Ureter (tissue), 1 donor: Measurements from ENCODE around the gene KRT82. TPM values are rescaled to one million over a fixed set of nuclear protein-coding genes. Genes with fewer than 3 reads are reported as not detected.

ENCODE experiments used
- DNase-seq: peaks from one replicate; pipeline ENCODE4 v3.0.0-alpha.2; 2020; ENCODE audit warnings: low spot score
- total RNA-seq: library from RNA; stranded (reverse); gene quantifications from one replicate; pipeline ENCODE4 v1.2.4, GENCODE V29; 2023
- donor health status: DM: yes; HTN: yes; CAD: no.

The KRT82 gene
- total RNA-seq, 1 donor from 2014 or later = not detected

GRCh38 chr12:52435659-52435999 is 29.5 kb upstream of the KRT82 start:
- no peak for DNase-seq

GRCh38 chr12:52434760-52435530 is 28.8 kb upstream of the KRT82 start:
- DNase-seq = no peak

DNA sequence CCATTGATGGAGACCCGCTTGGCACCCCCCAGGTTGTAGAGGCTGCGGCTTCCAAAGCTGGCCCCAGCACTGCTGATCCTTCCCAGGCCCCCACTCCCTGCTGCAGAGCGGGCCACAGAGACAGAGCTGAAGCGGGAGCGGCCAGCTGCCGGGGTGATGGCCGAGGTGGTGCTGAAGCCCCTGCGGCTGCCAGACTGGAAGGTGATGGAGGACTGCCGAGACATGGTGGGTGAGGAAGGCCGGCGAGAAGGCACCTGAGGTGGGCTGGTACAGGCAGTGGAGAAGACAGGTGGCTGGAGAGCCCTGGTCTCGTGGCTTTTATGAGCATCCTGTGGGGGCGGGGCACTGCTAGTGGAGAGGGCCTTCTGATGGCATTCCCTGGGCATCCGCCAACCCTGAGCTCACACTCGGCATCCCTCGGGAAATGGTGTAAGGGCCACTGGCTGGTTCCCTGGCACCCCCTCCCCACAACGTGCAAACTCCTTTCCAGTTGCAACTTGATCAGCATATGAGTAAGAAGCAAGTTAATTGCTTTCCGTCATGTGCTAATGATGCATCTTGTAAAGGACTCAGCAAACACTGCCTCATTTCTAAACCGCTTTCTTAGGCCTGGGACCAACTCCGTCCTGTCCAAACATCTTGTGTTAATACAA is 28.1 kb upstream of the KRT82 start, which contains the start of gene KRT75:
Gene KRT75, minus strand, starts transcription at position 291 of the 653 bp plus-strand sequence. Its CDS starts 67 bp downstream, at position 224.
- no peak for DNase-seq

GRCh38 chr12:52433501-52434080 is 27.5 kb upstream of the KRT82 start:
- no peak for DNase-seq

GRCh38 chr12:52432559-52433207 is 26.5 kb upstream of the KRT82 start:
- no peak for DNase-seq

DNA sequence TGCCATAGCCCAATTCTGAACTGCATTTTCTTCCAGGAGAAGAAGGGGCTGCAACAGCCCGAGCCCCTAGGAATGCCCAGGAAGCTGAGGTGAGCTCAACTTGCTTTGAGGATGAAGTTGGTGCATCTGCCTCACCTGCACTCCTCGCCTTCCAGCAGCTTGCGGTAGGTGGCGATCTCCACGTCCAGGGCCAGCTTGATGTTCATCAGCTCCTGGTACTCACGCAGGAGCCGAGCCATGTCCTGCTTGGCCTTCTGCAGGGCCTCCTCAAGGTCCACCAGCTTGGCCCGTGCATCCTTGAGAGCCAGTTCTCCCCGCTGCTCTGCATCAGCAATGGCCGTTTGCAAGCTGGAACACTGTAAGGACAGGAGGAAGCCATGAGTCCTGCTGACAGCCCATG is 22.0 kb upstream of the KRT82 start:
- no peak for DNase-seq

GRCh38 chr12:52427083-52427482 is 20.9 kb upstream of the KRT82 start:
- no peak for DNase-seq

- no peak for DNase-seq
Measured at GRCh38 chr12:52426034-52426433, 19.9 kb upstream of the KRT82 start.

- no peak for DNase-seq
Measured at GRCh38 chr12:52425466-52425865, 19.3 kb upstream of the KRT82 start.

DNA sequence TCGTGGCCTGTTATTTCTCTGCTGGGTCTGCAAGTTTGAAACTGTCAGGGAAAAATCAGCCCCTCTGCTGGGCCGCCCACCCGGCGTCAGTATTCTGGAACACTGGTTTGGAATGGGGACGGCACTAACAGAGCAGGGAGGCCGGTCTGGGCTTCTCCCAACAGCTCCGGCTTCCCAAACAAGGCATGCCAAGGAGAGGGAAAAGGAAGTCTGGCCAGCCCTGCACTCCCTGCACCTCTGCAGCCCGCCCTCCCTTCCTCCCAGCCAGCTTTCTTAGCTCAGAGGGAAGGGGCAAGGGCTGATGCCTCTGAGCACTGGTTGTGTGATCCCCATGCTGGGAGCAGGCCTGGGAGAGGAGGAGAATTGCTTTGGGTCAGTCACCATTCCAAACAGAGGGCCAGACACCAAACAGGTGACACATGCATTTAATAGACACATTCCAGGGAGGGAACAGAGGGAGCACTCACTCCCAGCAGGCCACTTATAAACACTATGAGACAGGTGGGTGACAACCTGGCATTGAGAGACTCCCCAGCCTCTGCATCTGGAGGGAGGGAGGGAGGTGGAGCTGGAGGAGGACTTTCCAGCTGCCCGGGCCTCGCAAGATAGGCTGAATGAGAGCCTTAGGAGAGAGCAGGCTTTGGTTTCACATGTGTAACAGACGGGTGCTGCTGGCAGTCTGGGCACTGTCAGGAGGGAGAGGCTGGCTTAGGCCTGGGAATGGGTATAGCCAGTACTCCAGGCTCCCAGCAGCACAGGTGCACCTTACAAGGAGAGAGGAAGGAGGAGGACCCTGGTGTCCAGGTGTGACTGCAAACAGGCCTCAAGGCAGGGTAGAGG is 17.7 kb upstream of the KRT82 start:
- no peak for DNase-seq

- no peak for DNase-seq
Measured at GRCh38 chr12:52423035-52423434, 16.9 kb upstream of the KRT82 start.

GRCh38 chr12:52419656-52420055 is 13.5 kb upstream of the KRT82 start:
- DNase-seq = no peak

DNA sequence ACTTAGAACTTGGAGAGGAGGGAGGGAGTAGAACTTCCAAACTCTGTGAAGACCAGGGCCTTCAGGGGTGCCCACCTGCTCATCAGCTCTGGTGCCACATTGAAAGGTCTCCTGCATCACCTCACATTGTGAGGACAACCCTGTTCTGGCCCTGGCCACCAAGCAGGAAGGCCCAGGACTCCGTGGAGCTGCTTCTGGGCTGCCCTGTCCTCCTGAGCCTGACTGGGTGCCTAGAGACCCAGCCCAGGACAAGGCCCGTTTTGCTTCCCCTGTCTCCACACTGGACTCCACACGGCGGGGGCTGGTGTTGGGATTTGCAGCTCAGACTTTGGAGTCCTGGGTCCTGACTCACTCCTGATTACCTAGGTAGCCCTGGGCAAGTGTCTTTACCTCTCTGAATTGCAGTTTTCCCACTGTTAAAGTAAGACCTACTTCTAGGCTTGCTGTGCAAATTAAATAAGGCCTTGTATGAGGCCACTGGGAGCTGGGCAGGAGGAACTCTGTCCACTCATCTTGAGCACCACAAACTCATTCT is 12.5 kb upstream of the KRT82 start:
- no peak for DNase-seq

- DNase-seq = no peak
Measured at GRCh38 chr12:52417740-52418139, 11.6 kb upstream of the KRT82 start.

DNA sequence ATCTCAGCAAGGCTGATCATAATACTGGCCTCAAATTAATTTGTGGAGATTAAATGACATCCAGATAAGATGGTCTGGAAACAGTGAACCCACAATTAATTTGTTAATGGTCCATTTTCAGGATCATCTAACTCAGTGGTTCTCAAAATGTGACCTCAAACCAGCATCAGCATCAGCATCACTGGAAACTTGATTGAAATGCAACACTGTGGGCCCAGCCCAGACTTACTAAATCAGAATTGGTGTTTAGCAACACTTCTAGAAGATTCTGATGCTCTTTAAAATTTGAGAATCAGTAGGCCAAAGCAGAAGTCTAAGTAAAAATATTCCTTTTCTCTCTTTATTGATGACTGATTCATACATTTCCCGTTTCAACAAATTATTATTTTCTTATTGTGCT is 10.7 kb upstream of the KRT82 start:
- DNase-seq = no peak

GRCh38 chr12:52415870-52416750 is 10.0 kb upstream of the KRT82 start:
- peak; percentile 73 for DNase-seq

- no peak for DNase-seq
Measured at GRCh38 chr12:52414936-52415335, 8.8 kb upstream of the KRT82 start.

GRCh38 chr12:52413782-52414345 is 7.7 kb upstream of the KRT82 start:
- DNase-seq = no peak

- DNase-seq = no peak
Measured at GRCh38 chr12:52413202-52413601, 7.1 kb upstream of the KRT82 start.

- DNase-seq = no peak
Measured at GRCh38 chr12:52411815-52412214, 5.7 kb upstream of the KRT82 start.
